Stimulated activated CD4-positive, alpha-beta T cell treated with anti-CD3 and anti-CD28 coated beads, Interleukin-12 subunit alpha, Interleukin-12 subunit beta, amount 100 ng/mL, for 4 hours (primary cell): ENCODE measurements around the gene PDE4D.
"Not testable (repeated sequence)": the region's sequence is repeated elsewhere in the genome, so short reads cannot be mapped to it uniquely, and the experiment has no call there.

Experiments used
- DNase-seq: peaks from one replicate; pipeline ENCODE4 v3.0.0-alpha.2; 2020

Gene PDE4D

DNA sequence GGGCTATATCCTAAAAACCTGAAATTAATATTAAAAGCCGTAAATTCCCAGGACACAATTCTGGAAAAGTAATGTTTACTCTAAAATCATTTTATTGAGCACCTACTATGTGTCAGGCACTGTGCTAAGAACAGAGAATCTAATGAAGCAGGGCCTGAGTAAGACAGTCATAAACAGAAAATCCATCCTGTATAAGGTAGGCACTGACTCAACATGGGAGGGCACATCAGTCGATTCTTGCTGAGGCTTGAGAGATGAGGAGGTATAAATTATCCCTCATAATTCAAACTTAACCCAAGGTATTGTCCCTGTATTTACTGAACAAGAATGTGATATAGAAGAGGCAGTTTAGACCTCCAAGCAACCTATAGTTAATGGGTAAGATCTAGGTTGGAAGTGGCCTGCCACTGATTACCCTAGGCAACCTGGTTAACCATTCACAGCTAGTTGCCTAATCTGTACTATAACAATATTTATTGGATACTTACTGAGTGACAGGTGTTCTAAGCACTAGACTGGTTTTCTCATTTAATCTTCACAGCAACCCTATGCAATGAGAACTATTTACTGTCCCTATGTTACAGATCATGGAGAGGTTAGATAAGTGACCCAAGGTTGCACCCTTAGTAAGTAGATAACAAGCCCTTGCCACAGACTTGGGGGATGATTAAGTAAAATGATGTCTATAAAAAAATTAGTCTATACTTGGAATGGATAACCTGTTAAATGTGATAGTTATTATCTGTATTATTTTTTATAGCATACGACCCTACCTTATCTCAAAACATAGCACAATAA lies 317.7 kb downstream of the PDE4D start:
- no peak for DNase-seq

DNA sequence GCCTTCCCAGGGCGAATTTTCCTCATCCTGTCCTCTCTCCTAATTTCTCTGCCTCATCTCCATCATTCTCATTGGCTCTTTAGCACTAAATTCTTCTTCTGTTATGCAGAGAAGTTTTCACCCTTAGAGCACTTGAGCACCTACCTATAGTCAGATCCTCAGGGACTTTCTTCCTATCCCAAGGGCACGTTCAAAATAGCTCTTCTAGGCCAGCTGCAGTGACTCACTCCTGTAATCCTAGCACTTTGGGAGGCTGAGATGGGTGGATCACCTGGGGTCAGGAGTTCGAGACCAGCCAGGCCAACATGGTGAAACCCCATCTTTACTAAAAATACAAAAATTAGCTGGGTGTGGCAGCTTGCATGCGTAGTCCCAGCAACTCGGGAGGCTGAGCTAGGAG lies 320.0 kb downstream of the PDE4D start:
- DNase-seq = not testable (repeated sequence)

DNA sequence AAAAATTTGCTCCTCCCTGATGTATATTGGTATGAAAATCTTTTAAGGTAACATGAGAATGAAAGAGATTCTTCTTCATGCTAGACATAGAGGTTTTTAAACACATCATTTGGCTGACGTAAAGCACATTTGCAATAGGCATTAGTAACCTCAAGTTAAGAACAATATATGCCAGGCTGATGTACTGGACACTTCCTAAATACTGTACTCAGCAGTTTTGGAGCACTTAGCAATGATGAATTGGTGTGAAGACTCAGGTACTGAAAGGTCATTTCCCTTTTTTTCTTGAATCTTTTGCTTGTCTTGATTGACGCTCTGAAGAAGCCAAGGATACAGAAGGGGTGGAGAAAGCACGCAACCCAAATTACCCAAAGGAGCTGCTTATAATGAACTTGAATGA lies 322.5 kb downstream of the PDE4D start:
- no peak for DNase-seq

DNA sequence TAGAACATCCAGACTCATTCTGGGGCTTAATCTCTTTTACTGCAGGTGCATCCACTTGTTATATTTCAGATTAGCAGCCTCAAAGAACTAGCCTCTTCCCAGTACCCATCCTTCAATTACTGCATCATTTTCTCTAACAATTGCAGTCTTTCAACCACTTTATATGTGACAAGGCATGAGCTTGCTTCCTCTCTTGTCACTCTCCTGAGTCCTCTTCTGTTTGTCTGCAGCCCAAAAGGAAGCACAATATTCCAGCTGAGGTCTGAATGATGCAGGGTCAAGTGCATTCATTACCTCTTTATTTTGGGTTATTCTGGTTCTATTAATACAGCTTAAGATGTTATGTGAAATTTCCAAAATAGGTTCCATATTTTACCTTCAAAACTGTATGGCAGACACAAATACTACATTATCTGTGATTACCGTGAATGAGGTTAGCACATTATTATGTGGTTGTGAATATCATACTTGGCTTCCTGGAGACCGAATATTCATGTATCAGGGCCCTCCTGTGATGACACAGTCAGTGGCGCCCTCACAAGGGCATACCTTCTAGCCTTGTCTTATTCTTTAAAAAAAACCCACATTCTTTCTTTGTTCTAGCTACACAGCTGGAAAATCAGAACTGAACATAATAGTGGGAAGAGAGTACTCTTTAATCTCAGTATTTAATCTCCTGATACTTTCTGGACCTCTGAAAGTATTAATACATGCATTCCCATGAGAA lies 323.8 kb downstream of the PDE4D start:
- no peak for DNase-seq

DNA sequence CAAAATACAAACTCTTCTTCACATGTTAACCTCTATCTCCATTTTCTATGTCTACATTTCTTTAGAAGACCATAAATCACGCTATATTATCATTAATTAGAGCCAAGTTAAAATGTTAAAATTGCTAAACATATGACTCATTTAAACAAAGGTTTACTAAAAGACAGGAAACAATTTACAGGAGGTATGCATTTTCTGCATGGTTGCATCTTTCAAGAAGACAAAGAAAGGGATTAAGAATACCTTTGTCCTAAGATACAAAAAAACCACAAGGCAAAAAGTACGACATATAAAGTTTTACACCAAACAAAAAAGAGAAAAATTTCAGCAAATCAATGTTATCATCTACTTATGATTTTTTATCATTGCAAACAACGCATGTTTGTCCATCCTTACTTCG lies 324.4 kb downstream of the PDE4D start:
- DNase-seq = no peak

DNA sequence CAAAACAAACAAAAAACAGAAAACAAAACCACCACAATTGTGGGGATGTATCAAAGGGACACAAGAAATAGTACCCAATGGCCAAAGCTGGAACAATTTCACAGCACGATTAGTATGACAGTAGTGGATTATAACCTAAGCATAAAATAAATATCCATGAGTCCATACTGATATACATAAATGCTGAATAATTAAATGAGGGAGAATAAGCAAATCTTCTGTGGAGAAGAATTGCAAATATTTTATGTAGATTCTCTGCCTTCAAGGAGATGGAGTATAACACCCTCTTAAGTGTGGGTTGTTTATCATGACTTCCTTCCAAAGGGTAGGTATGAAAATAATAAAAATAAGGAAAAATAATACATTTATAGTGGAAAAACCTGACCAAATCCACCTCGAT lies 325.4 kb downstream of the PDE4D start:
- no peak for DNase-seq

DNA sequence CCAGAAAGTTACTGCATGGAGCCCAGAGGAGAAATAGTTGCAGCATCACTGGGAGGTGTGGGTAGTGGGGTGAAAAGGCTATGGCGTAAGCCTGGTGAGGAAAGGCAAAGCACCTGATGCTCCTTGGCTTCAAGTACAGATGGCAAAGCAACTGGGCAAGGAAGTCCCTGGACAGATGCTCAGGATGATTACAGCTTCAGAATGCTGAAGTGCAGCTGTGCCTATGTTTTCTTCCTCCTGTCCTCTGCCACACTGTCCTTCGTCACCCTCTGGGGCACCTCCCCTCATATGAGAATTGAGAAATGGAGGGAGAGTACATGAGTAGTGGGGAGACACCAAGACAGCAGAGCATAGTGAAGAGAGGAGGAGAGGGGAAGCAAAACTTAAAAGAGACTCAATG lies 328.0 kb downstream of the PDE4D start:
- DNase-seq = no peak

DNA sequence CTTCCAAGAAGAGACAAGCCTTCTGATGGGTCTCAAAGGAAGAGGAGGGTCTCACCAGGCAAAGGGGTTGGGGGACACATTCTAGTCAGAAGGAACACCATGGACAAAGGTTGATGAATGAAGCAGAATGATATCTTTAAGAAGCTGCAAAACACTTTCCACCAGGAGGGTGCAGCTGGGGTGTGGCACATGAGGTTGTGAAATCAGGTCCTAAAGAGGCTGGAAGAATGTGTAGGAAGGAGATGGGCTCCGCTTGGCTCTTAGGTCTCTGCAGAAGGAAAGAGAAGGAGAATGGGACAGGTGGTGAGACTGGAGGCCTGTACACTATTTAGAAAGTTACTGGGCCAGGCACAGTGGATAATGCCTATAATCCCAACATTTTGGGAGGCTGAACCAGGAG lies 328.6 kb downstream of the PDE4D start:
- DNase-seq = no peak

DNA sequence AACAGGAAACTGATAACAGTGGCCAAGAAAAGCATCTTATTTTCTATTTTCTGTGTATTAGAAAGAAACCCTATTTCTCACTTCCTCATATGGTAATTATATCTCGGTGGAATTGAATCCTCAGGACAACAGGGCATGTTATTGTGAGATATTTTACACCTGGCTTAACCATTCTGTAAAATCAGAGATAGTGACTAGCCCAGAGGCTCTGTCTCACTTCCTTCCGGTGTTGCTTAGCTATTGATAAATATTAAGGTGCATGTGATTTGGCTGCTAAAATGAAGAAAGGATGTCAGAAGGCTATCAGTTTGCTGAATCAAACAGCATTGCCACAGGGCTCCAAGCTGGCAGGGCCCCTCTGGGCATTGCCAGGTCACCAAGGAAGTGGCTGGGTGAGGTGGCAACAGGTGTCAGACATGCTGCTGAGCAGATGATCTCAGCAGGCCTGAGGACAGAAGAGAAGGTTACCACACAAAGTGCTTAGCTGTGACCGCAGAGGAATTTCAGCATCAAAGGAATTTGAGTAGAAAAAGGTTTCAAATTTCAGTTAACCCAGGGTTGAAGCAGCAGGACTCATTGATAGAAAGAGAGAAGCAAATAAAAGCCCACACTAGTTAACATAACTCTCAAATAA lies 330.7 kb downstream of the PDE4D start:
- no peak for DNase-seq

DNA sequence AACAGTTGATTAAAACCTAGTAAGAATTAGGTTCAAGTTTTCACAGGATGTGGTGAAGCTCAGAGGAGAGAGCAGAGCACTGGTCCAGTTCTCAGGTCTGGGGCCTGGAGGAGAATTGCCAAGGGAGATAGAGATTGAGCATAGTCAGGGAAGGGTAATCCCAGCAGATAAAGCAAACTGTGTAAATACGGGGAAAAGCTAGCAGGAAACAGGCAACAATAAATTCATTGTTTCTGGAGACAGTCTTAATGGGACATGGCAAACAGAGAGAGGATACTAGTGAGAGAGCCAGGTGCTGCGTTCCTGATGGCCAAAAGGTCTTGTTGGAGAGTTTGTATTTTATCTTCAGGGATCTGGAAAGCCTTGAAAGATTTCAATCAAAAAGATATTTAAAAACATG lies 333.0 kb downstream of the PDE4D start:
- DNase-seq = no peak

DNA sequence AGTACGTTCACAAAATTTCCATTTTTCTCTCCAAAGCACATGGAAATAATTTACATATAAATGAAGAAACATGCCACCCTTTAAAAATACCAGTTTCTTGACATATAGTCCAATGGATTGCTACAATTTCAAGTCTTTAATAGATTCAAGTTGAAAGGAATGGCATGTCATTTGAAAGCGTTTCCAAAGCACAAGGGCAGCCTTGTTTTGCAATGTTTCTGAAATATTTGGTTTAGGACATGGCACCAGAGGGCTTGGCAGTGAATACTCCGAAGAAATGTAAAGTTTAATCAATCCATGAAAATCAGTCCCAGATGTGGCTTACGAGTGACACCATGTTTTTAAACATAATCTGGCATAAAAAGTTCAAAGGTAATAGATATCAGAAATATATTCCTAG lies 333.7 kb downstream of the PDE4D start:
- DNase-seq = no peak

DNA sequence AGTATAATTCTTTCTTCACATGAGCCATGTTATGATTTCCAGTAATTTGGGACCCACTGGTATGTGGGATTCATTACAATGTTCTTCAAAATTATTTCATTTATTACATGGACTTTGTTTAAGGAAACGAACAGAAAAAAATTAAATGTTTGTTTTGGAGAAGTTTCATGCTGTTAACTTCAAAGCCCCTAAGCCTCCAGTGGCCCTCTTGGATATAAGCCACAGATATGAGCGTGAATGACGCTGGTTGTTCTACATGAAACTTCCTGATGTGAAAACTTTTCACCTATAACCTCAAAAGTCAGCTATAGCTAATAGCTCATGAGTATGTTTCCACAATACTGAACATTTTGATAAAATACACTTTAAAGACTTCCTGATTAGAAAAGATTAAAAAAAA lies 334.2 kb downstream of the PDE4D start:
- DNase-seq = no peak

DNA sequence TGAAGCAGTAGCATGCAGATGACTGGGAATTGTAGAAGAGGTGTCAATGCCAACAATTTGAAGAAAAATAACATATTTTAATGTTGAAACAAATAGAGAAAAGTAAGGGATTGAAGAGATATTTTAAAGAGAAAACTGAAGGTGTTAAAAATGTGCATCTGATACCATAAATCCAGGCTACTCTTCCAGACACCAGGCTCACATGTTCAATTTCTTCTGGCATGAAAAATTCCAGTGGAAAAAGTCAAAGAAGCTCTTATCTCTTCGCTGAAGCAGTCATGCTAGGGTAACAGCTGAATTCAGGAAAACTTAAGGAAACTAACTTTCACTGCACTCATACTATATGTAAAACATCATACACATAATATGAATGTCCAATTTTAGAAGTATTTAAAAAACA lies 335.0 kb downstream of the PDE4D start:
- no peak for DNase-seq

DNA sequence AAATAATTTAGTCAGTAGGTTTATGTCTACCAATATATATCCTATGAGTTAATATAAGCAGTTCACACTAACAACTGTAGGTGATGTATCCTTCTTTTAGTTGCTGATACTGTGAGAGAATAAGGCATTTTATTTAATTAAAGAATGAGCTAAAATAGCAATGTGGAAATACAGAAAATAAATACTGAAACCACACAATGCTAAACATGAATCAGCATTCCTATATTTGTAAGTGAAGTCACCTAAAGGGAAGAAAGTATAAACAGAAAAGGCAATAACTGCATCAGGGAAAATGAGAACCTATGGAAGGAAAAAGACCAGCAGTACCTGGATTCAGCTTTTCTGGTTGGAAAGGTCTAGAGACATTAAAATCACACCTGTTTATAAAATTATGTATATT lies 336.0 kb downstream of the PDE4D start:
- DNase-seq = no peak

DNA sequence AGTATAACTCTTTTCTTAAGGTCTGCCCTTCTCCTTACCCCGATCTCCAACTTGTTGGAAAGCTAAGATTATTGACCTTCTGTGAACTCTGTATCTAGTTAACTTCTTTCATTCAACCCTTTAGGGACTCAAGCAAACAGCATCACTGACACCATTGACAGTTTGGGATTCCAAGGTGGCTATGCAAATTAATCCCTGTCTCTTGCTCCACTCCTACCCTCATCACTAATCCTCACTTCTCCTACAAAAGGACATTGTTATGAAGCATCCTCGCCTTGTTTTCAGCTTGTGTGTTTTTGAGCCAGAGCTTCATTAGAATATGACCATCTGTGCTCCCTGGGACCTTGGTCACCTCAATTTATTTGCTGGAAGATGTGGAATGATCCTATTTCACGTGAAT lies 337.9 kb downstream of the PDE4D start:
- no peak for DNase-seq

DNA sequence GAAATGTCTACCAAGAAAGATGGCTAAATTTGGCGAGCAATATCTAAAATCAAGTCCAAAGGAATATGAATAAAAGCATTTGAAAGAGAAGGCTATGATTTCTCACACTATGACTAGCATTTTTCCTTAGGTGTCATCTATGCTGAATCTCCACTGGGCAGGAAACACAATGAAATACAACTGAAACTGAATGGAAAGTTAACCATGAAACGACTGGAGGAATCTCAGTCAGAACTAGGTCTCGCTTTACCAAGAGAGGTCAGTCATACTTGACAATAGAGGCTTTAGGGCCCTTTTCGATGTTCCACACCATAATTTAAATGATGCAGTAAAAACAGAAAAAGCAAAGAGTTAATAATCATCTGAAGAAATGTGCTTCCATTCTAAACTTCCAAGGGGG lies 339.0 kb downstream of the PDE4D start:
- DNase-seq = no peak

DNA sequence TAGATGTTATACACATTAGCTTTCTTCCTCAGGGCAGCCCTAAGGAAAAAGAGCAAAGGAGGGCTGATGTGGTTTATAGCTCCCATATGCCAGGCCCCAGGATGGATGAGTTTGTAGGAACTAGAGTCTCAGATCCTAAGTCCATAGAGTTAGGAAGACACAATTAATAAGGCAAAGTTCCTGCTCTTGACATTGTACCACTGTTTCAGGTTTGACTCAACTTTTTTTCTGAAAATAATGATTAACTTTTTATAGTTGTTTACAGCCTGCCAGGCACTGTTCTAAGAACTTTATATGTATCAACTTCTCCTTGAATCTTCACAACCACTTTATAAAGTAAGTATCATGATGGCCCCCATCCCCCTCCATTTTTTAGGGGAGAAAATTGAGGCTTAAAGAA lies 339.5 kb downstream of the PDE4D start:
- no peak for DNase-seq

DNA sequence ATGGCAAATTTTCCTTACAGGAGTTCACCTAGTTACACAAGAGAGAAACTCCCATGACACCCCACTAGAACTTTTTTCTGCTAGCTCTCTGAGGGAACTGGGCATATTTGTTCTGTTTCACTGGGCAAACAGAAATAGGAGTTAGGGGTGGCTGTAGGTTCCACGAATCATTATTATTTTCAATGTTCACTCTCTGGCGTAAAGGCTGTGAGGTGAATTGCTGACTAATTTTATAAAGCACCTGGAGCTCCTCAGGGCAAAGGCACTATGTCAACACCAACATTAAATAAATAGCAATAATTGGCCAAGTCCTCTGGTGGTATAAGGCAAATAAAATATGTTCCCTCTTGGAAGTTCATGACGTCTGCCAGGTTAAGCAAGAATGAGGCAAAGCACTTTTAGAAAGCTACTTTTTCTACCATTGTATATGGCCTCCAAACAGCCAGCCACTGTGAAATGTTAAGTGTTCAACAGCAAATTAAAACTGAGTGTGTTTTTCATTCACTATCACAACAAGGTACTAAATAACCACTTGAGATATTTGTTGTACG lies 344.6 kb downstream of the PDE4D start:
- no peak for DNase-seq

DNA sequence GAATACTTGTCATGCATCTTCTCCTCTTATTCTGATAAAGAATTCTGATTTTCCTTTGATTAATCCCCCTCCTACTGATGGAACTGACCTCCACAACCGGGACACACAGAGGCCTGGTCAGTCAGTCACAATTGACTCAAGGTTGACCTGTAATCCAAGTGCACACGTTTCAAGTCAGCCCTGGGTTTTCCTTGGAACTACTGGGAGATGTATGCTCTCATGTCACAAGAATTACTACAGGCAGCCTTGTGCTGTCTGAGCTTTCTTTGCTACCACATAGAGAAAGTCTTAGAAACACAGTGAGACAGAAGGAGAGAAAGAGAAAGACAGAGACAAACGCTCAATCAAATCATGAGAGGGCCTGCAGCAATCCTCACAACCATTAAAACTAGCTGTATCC lies 345.8 kb downstream of the PDE4D start:
- DNase-seq = no peak

DNA sequence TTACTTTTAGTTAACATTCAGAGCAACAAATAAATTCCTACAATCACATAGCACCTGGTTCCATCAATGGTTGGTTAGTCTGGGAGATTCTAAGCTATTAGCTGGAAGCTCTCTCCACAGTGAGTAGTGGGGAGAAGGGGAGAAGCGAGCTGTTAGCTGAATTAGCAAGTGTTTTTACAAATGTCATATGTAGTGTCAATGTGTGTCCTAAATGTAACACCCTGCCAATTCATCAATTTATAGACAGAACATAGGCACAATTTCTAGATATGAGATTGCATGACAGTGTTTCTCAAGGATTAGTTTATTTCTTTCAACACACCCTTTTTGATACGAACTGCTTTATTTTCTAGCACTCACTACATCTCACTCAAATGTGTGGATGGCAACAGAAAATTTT lies 349.0 kb downstream of the PDE4D start:
- no peak for DNase-seq

DNA sequence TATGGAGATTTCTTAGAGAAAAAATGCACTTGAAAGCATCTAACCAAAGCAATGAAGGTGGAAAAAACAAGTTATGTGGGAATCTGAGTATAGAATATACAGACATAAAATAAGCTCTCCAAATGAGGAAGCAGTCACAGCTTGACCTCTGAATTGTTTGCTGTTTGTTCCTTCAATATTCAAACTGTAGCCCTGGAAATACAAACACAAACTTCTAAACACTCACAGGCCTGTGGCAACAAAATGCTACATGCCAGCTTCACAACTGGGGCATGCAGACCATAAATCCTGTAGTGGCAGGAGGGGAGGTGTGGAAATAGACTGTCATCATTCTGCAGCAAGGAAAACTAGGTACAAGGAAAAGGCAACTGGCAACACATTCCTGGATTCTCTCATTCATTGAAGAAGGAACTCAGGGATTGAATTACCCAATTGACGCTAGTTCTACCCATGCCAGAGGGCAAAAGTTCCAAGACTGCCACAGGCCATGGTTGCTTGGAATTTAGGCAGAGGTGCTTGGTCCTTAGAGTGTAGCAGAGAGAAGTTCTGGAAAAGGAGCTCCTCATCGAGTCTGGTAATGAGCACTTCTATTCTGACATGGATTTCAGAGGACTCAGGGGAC lies 349.6 kb downstream of the PDE4D start:
- no peak for DNase-seq

DNA sequence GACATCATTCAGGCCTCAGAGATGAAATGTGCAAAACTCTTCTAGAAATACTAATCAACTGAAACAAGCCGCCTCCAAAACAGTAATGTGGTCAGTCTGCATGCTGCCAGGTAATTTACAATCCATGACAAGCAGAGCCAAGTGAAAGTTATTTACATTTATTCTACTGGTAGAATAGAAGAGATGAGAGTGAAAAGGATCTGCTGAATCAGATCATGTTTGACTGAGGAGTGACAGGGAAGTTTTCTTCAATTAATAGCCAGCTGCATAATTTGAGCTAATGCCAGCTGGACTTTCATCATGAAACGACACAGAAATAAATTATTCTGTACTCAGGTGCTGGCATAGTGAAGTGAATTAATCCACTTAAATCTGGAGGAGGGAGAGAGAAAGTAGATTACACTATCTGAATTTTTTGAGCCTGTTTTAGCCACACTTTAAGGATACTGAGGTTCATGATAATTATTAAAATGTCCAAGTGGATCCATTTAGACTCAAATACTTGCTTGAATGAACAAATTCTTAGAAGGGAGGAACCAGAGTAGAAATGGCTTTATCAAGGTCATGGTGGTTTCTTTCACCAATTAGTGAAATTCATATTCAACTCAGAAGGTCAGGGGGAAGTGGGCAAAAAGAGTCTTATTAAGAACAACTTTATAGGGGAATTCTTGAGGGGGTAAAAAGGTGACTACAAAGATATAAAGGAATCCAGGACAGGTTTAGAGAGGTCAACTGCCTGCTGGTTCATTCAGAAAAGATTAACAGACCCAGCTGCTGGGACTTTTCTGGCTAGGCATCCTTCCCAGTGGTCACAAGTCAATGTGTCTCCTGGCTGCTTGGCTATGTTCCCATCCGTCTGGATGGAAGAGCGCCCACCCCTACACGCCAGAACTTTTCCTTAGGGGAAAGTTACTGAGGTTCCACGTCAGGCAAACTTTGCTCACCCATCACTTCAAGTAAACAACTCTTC lies 350.4 kb downstream of the PDE4D start:
- DNase-seq = no peak
